ENCODE data around the gene CEACAM18.
A peak's percentile ranks its signal among the peaks of the same experiment; 100 is the strongest.

CEACAM18 gene

DNA sequence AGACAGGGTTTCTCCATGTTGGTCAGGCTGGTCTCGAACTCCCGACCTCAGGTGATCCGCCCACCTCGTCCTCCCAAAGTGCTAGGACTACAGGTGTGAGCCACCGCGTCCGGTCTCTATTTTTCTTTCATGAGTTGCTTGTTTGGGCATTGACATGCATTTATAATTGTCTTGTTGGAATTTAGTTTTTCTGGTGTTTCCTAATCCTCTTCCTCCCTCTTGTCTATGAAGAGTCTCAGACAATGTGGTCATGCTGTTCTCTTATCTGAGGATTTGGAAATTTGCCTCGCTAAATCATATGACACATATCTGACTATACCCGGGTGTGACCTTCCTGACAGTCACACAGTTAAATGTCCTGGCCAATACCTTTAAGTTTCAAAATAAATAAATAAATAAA lies 7.4 kb upstream of the CEACAM18 start:
- TF ChIP-seq, protein P1, sequence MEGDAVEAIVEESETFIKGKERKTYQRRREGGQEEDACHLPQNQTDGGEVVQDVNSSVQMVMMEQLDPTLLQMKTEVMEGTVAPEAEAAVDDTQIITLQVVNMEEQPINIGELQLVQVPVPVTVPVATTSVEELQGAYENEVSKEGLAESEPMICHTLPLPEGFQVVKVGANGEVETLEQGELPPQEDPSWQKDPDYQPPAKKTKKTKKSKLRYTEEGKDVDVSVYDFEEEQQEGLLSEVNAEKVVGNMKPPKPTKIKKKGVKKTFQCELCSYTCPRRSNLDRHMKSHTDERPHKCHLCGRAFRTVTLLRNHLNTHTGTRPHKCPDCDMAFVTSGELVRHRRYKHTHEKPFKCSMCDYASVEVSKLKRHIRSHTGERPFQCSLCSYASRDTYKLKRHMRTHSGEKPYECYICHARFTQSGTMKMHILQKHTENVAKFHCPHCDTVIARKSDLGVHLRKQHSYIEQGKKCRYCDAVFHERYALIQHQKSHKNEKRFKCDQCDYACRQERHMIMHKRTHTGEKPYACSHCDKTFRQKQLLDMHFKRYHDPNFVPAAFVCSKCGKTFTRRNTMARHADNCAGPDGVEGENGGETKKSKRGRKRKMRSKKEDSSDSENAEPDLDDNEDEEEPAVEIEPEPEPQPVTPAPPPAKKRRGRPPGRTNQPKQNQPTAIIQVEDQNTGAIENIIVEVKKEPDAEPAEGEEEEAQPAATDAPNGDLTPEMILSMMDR (IDR thresholded peaks at IDR 0.05) = no peak
- Histone ChIP-seq H3K36me3 (no peaks in the 10 kb centered on the region), H3K4me1 (no peaks in the 10 kb centered on the region), H3K4me3 (no peak overlapping the region), H3K9me3 (no peaks in the 10 kb centered on the region), H3K27ac (no peak overlapping the region), H3K27me3 (peaks cover 0 to 26% of the 10 kb centered on the region in 2 donors)
- intact Hi-C loops (cut with DNase I; ENCODE audit: low total_unique reads) = loop anchor here (10.0 kb wide), 2 partner anchors 184 to 304 kb away; no protein-coding TSS in a partner anchor
- no peak for DNase-seq

DNA sequence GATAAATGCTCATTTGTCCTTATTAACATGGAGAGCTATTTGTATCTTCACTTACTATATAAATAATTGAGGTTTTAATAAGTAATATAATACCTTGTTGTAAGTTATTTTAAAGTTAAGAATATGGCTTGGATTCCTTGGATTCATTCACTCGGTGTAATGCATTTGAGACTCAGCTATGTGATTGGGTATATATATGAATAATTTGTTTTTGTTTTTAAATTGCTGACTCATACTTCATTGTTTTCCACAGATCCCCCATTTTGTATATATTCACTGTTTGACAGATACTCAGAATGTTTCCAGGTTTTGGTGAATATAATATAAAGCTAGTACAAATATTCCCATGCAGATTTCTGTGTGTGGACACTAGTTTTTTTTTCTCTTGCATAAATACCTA lies 6.8 kb upstream of the CEACAM18 start:
- no peak for DNase-seq
- intact Hi-C loops (cut with DNase I; ENCODE audit: low total_unique reads) = loop anchor here (10.0 kb wide), 2 partner anchors 183 to 303 kb away; no protein-coding TSS in a partner anchor

DNA sequence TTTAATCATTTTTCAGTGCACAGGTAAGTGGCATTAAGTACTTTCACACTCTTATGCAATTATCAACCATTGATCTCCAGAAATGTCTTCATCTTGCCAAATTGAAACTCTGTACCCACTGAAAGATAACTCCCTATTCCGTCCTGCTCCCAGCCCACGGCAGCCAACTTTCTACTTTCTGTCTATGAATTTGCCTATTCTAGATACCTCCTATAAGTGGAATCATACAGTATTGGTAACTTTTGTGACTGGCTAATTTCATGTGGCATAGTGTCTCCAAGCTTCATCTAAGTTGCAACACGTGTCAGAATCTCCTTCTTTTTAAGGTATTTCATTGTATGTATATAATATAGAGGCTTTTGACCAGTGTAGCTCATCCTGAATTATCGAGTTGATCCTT lies 5.7 kb upstream of the CEACAM18 start:
- TF ChIP-seq, protein P1 (IDR thresholded peaks at IDR 0.05) = no peak
- no peak overlapping the region for H3K4me3 ChIP-seq
- H3K27me3 ChIP-seq = peaks cover 0 to 30% of the 10 kb centered on the region in 2 donors
- no peaks in the 10 kb centered on the region for H3K36me3 ChIP-seq
- no peaks in the 10 kb centered on the region for H3K9me3 ChIP-seq
- H3K4me1 ChIP-seq = no peaks in the 10 kb centered on the region
- no peak overlapping the region for H3K27ac ChIP-seq
- no peak for DNase-seq
- intact Hi-C loops (cut with DNase I; ENCODE audit: low total_unique reads) = loop anchor here (10.0 kb wide), 2 partner anchors 182 to 302 kb away; no protein-coding TSS in a partner anchor

More for the DNA sequence above, 6.8 kb upstream of the CEACAM18 start:
- no peaks in the 10 kb centered on the region for H3K4me1 ChIP-seq
- TF ChIP-seq, protein P1 (IDR thresholded peaks at IDR 0.05) = no peak
- no peaks in the 10 kb centered on the region for H3K9me3 ChIP-seq
- H3K27me3 ChIP-seq = peaks cover 0 to 30% of the 10 kb centered on the region in 2 donors
- no peak overlapping the region for H3K4me3 ChIP-seq
- no peak overlapping the region for H3K27ac ChIP-seq
- no peaks in the 10 kb centered on the region for H3K36me3 ChIP-seq

DNA sequence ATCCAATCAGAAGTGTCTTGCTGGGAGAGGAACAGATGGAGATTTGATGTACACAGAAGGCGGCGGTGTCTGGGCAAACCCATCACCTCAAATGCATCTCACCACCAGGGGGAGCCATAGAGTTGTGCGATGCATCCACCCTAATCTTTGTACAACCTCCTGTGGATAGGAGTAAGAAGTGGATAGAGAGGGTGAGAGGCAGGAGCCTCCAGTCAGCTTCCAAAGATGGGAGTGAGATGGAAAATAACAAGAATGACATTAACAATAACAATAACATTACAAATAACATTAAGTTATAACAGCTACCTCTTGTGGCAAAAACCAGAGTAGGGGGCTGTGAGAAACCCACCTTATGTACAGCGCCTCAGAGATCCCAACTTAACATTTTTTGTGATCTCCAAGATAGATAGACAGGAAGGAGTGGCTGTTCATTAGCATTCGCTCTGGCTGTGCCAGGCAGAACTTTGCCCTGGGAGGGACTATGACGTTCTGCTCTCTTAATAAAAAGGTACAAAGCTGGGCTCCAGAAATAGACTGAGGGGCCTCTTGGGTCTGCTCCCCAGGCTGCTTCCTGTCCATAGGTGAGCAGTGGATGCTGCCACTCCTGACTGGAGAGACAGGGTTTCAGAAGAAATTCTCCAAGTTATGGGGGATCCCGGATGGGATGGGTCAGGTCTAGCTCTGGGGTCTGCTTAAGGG lies 5.2 kb upstream of the CEACAM18 start:
- Histone ChIP-seq H3K27ac (no peak overlapping the region), H3K36me3 (no peaks in the 10 kb centered on the region), H3K4me3 (no peak overlapping the region), H3K9me3 (no peaks in the 10 kb centered on the region), H3K27me3 (peaks cover 0 to 30% of the 10 kb centered on the region in 2 donors), H3K4me1 (no peaks in the 10 kb centered on the region)
- intact Hi-C loops (cut with DNase I; ENCODE audit: low total_unique reads) = loop anchor here (10.0 kb wide), 2 partner anchors 182 to 302 kb away; no protein-coding TSS in a partner anchor
- DNase-seq = peak; percentile 80 to 81
- TF ChIP-seq, protein P1 (IDR thresholded peaks at IDR 0.05) = peak; percentile 73 to 80

DNA sequence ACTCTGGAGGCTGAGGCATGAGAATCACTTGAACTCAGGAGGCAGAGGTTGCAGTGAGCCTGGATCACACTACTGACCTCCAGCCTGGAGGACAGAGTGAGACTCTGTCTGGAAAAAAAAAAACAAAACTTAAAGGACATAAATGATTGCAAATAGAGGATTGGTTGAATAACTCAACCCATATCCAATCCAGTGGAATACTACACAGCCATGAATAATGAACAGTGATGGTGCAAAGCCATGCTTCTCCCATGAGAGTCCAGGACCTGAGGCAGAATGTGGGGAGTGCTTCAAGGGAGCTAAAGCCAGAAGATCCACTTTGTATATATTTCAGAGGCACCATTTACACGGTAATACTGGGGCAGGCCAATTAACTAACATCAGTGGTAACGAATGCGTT lies 2.2 kb upstream of the CEACAM18 start:
- no peaks in the 10 kb centered on the region for H3K9me3 ChIP-seq
- TF ChIP-seq, protein P1 (IDR thresholded peaks at IDR 0.05) = no peak
- peak in 1 of 2 donors; percentile 27 for DNase-seq
- no peak overlapping the region for H3K27ac ChIP-seq
- intact Hi-C loops (cut with DNase I; ENCODE audit: low total_unique reads) = loop anchor here (10.0 kb wide), 2 partner anchors 179 to 299 kb away; no protein-coding TSS in a partner anchor
- peaks cover 0 to 45% of the 10 kb centered on the region in 2 donors for H3K27me3 ChIP-seq
- H3K36me3 ChIP-seq = no peaks in the 10 kb centered on the region
- H3K4me1 ChIP-seq = no peaks in the 10 kb centered on the region
- no peak overlapping the region for H3K4me3 ChIP-seq

Measured in tibial artery (tissue), 4 donors.